ENCODE results near the gene ST6GALNAC5. TPM values are rescaled to one million over a fixed set of nuclear protein-coding genes. Genes with fewer than 3 reads are reported as not detected.

Gene ST6GALNAC5
- total RNA-seq, 3 donors from 2014 or later: 0.48 to 53.4 (median 15.4) TPM

DNA sequence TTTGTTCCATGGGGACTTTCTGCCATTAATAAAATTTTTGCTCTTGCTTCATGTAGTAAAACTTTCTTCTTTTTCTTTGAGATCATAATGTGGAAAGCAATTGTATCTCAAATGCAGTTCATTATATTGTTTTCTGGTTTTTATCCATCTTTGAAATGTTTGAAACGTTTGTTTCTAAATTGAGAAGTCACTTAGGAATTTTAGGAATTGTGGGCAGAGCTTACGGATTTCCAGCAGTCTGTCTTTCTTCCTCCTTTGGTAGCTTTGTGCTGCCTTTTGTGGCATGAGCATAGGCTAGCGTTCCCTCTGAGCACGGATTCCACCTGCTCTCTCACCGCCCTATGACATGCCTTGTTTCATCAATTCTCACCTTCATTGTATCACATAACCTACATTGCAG is 2.9 kb upstream of the ST6GALNAC5 start:
- Histone ChIP-seq H3K27me3 (no peaks in the 10 kb centered on the region), H3K27ac (no peak overlapping the region), H3K36me3 (no peaks in the 10 kb centered on the region), H3K4me3 (no peak overlapping the region), H3K4me1 (peaks cover 0 to 4% of the 10 kb centered on the region in 2 donors), H3K9me3 (no peaks in the 10 kb centered on the region)
- TF ChIP-seq, protein P1, sequence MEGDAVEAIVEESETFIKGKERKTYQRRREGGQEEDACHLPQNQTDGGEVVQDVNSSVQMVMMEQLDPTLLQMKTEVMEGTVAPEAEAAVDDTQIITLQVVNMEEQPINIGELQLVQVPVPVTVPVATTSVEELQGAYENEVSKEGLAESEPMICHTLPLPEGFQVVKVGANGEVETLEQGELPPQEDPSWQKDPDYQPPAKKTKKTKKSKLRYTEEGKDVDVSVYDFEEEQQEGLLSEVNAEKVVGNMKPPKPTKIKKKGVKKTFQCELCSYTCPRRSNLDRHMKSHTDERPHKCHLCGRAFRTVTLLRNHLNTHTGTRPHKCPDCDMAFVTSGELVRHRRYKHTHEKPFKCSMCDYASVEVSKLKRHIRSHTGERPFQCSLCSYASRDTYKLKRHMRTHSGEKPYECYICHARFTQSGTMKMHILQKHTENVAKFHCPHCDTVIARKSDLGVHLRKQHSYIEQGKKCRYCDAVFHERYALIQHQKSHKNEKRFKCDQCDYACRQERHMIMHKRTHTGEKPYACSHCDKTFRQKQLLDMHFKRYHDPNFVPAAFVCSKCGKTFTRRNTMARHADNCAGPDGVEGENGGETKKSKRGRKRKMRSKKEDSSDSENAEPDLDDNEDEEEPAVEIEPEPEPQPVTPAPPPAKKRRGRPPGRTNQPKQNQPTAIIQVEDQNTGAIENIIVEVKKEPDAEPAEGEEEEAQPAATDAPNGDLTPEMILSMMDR (IDR thresholded peaks at IDR 0.05): no peak
- TF ChIP-seq POLR2AphosphoS5 (IDR thresholded peaks at IDR 0.05): no peak
- no peak for TF ChIP-seq POLR2A (IDR thresholded peaks at IDR 0.05)
- intact Hi-C loops (cut with DNase I; ENCODE audit: low total_unique reads): no loop called here
- no peak for DNase-seq (ENCODE audit: low spot score in 2 of 2)

DNA sequence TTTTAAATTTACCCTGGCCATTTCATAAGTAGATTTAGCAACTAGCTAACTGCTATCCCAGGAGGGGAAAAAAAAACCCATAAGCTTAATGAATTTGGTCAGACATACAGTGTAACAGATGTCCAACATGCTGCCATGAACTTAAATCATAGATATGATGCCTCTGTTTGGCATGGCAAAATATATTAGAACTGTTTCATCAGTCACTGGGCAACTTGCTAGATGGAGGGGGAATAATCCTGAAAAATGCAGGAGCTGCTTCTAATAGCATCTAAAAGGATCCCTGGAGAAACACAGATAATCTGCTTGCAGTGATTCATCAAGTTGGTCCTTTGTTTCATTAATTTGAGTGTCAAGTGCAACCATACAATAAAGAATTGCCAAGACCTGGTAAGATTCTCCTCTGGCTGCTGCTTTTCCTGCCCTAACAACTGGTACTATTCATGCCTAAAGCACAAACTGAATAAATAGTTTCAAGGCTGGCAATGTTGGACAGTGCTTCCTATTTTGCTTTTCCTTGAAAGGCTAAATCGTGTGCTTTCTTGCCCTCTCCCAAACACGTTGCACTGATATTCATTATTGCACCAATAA is 1.5 kb upstream of the ST6GALNAC5 start:
- no peaks in the 10 kb centered on the region for H3K9me3 ChIP-seq
- no peak overlapping the region for H3K4me3 ChIP-seq
- peak overlapping the region in 1 of 2 donors; percentile 4 for H3K27ac ChIP-seq
- no peaks in the 10 kb centered on the region for H3K36me3 ChIP-seq
- H3K27me3 ChIP-seq: no peaks in the 10 kb centered on the region
- peaks cover 0 to 4% of the 10 kb centered on the region in 2 donors for H3K4me1 ChIP-seq
- no peak for DNase-seq (ENCODE audit: low spot score in 2 of 2)
- no peak for TF ChIP-seq POLR2A (IDR thresholded peaks at IDR 0.05)
- TF ChIP-seq, protein P1 (IDR thresholded peaks at IDR 0.05): no peak
- no peak for TF ChIP-seq POLR2AphosphoS5 (IDR thresholded peaks at IDR 0.05)
- intact Hi-C loops (cut with DNase I; ENCODE audit: low total_unique reads): no loop called here

DNA sequence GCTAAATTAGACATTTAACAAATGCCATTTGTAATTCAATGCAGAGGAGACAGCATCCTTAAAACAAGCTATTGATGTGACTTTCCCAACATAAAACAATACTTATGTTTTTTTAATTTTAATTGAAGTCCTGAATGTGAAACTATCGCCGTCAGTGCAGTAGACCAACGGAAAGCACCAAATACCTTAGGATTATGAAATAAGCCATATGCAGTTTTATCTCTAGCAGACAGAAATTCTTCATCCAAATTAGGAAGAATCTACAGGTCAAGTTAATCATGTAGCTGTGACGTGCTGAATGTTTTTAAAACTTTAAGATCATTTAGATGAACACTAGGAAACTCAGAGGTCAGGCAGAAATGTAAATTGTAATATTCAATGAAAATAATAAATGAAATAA is 714 bp upstream of the ST6GALNAC5 start:
- DNase-seq (ENCODE audit: low spot score in 2 of 2): no peak
- Histone ChIP-seq H3K27ac (peak overlapping the region in 1 of 2 donors; percentile 4), H3K36me3 (no peaks in the 10 kb centered on the region), H3K27me3 (no peaks in the 10 kb centered on the region), H3K4me1 (peaks cover 0 to 4% of the 10 kb centered on the region in 2 donors), H3K4me3 (no peak overlapping the region), H3K9me3 (no peaks in the 10 kb centered on the region)
- intact Hi-C loops (cut with DNase I; ENCODE audit: low total_unique reads): no loop called here
- TF ChIP-seq, protein P1 (IDR thresholded peaks at IDR 0.05): no peak
- no peak for TF ChIP-seq POLR2A (IDR thresholded peaks at IDR 0.05)
- no peak for TF ChIP-seq POLR2AphosphoS5 (IDR thresholded peaks at IDR 0.05)

DNA sequence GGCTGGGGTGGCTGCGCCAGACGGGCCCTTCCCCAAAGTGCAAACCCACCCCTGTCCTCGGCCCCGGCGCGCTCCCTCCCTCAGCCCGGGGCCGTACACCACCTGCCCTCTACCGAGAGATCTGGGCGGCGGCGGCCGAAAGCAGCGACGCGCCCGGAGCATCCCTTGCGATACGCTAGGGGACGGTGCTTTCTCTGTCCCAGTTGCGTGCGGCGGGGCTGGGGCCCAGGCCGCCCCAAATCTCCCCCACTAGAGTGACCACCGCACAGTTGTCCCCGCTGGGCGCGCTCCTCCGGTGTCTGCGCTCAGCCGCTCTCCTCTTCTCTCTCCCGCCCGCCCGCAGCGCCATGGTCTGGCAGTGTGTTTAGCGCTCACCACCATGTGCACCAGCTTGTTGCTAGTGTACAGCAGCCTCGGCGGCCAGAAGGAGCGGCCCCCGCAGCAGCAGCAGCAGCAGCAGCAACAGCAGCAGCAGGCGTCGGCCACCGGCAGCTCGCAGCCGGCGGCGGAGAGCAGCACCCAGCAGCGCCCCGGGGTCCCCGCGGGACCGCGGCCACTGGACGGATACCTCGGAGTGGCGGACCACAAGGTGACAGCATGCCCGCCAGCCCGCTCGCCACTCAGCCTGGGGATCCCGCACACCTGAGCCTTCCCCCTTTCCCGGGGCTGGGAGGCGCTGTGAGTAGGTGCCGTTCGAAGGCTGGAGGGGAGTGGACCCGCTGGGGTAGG is 1.0 kb downstream of the ST6GALNAC5 start:
- peak overlapping the region; percentile 35 to 68 (median 59) for H3K4me3 ChIP-seq
- intact Hi-C loops (cut with DNase I; ENCODE audit: low total_unique reads): no loop called here
- H3K27me3 ChIP-seq: no peaks in the 10 kb centered on the region
- no peaks in the 10 kb centered on the region for H3K36me3 ChIP-seq
- H3K9me3 ChIP-seq: no peaks in the 10 kb centered on the region
- H3K27ac ChIP-seq: peak overlapping the region; percentile 40 to 60
- no peak for DNase-seq (ENCODE audit: low spot score in 2 of 2)
- H3K4me1 ChIP-seq: peaks cover 0 to 4% of the 10 kb centered on the region in 2 donors
- TF ChIP-seq POLR2AphosphoS5 (IDR thresholded peaks at IDR 0.05): no peak
- TF ChIP-seq, protein P1 (IDR thresholded peaks at IDR 0.05): peak in 2 of 3 donors; percentile 10 to 15

DNA sequence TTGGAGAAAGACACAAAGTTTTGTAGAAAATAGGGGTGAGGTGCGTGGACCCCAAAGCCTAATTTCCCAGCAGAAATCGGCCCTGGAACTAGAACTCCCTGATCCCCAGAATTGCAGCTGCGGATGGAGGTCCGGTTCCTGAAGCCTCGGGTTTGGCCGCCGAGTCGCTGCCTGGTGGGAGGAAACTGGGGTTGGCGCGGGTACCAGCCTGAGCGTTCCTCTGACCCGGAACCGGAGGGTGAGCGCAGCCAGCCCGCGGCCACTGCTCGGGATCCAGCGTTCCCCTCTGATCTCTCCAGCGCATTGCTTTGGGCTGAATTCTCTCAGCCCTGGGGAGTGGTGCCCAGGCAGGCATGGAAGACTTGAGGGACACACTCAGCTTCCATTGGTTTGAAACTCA is 1.6 kb downstream of the ST6GALNAC5 start:
- intact Hi-C loops (cut with DNase I; ENCODE audit: low total_unique reads): no loop called here
- Histone ChIP-seq H3K4me3 (peak overlapping the region; percentile 35 to 68 (median 59)), H3K9me3 (no peaks in the 10 kb centered on the region), H3K4me1 (peaks cover 0 to 4% of the 10 kb centered on the region in 2 donors), H3K27ac (peak overlapping the region in 1 of 2 donors; percentile 60), H3K36me3 (no peaks in the 10 kb centered on the region), H3K27me3 (no peaks in the 10 kb centered on the region)
- no peak for TF ChIP-seq POLR2AphosphoS5 (IDR thresholded peaks at IDR 0.05)
- TF ChIP-seq, protein P1 (IDR thresholded peaks at IDR 0.05): no peak
- no peak for TF ChIP-seq POLR2A (IDR thresholded peaks at IDR 0.05)
- DNase-seq (ENCODE audit: low spot score in 2 of 2): no peak

Data from breast epithelium (tissue), 4 donors.